MM.1S (cell line): ENCODE data around the gene MEGF11.

Source experiments
- DNase-seq: peaks from one replicate; pipeline ENCODE4 v3.0.0-alpha.2; 2015
- H2AFZ ChIP-seq: fragments of 300-600 bp; sonication (generic); 2 replicates; pipeline ENCODE4 v1.6.0; 2016; ENCODE audit warnings: antibody characterized with exemption, low read length
- H3F3A ChIP-seq: fragments of 300-600 bp; sonication (generic); 2 replicates; pipeline ENCODE4 v1.6.1; 2016; ENCODE audit warnings: mild to moderate bottlenecking, antibody characterized with exemption, low read length, moderate library complexity, mixed read lengths; ENCODE audit not compliant: insufficient read depth
- H3K27ac ChIP-seq: fragments of 300-600 bp; sonication (generic); 2 replicates; pipeline ENCODE4 v1.5.1; 2016; ENCODE audit warnings: mild to moderate bottlenecking, low read length
- H3K27me3 ChIP-seq: fragments of 300-600 bp; sonication (generic); replicated peaks from 2 replicates; pipeline ENCODE4 v1.6.0; 2016; ENCODE audit warnings: low read length; ENCODE audit not compliant: insufficient read depth
- H3K36me3 ChIP-seq: fragments of 300-600 bp; sonication (generic); replicated peaks from 2 replicates; pipeline ENCODE4 v1.6.1; 2016; ENCODE audit warnings: mild to moderate bottlenecking, low read length, mixed read lengths; ENCODE audit not compliant: insufficient read depth
- H3K4me1 ChIP-seq: fragments of 300-600 bp; sonication (generic); 2 replicates; pipeline ENCODE4 v1.6.1; 2016; ENCODE audit warnings: low read length, mixed read lengths
- H3K4me2 ChIP-seq: fragments of 300-600 bp; sonication (generic); 2 replicates; pipeline ENCODE4 v1.6.0; 2016; ENCODE audit warnings: low read depth, low read length
- H3K4me3 ChIP-seq: fragments of 300-600 bp; sonication (generic); 2 replicates; pipeline ENCODE4 v1.5.1; 2016; ENCODE audit warnings: low read length, mixed read lengths
- H3K79me2 ChIP-seq: fragments of 300-600 bp; sonication (generic); 2 replicates; pipeline ENCODE4 v1.6.1; 2016; ENCODE audit warnings: mixed run types, low read length, mixed read lengths
- H3K9ac ChIP-seq: fragments of 300-600 bp; sonication (generic); 2 replicates; pipeline ENCODE4 v1.6.1; 2016; ENCODE audit warnings: low read length, mixed read lengths
- H3K9me2 ChIP-seq: fragments of 300-600 bp; sonication (generic); replicated peaks from 2 replicates; pipeline ENCODE4 v1.6.1; 2016; ENCODE audit warnings: mild to moderate bottlenecking, low read length, mixed read lengths; ENCODE audit not compliant: insufficient read depth
- H3K9me3 ChIP-seq: fragments of 300-600 bp; sonication (generic); replicated peaks from 2 replicates; pipeline ENCODE4 v1.6.1; 2016; ENCODE audit warnings: mild to moderate bottlenecking, low read length, mixed read lengths; ENCODE audit not compliant: insufficient read depth
- H4K20me1 ChIP-seq: fragments of 300-600 bp; sonication (generic); 2 replicates; pipeline ENCODE4 v1.6.1; 2016; ENCODE audit warnings: mild to moderate bottlenecking, low read length, moderate library complexity, mixed read lengths; ENCODE audit not compliant: insufficient read depth
- EZH2 ChIP-seq: fragments of 300-600 bp; sonication (generic); optimal IDR thresholded peaks from 2 replicates; pipeline ENCODE3; 2017; ENCODE audit warnings: low read depth, mild to moderate bottlenecking, antibody characterized with exemption, low read length, mixed read lengths
- EZH2phosphoT487 ChIP-seq: fragments of 300-600 bp; sonication (generic); IDR thresholded peaks from 2 replicates; pipeline ENCODE4 v1.6.1; 2018; ENCODE audit warnings: antibody characterized with exemption, low read length
- TF ChIP-seq, protein P1 (sequence below): fragments of 300-600 bp; sonication (generic); IDR thresholded peaks from 2 replicates; pipeline ENCODE4 v1.5.1; 2016; ENCODE audit warnings: antibody characterized with exemption, low read length, mixed read lengths

MEGF11 gene

GRCh38 chr15:66231394-66232266, 21.9 kb downstream of the MEGF11 start:
- no peaks in the 10 kb centered on the region for H3K9me3 ChIP-seq
- no peaks in the 10 kb centered on the region for H3K79me2 ChIP-seq
- no peaks in the 10 kb centered on the region for H4K20me1 ChIP-seq
- no peak overlapping the region for H3K27ac ChIP-seq
- H3K4me3 ChIP-seq: no peak overlapping the region
- H2AFZ ChIP-seq: no peak overlapping the region
- no peak overlapping the region for H3K9ac ChIP-seq
- no peak for DNase-seq
- TF ChIP-seq EZH2phosphoT487 (no peak), EZH2 (no peak)
- TF ChIP-seq, protein P1, sequence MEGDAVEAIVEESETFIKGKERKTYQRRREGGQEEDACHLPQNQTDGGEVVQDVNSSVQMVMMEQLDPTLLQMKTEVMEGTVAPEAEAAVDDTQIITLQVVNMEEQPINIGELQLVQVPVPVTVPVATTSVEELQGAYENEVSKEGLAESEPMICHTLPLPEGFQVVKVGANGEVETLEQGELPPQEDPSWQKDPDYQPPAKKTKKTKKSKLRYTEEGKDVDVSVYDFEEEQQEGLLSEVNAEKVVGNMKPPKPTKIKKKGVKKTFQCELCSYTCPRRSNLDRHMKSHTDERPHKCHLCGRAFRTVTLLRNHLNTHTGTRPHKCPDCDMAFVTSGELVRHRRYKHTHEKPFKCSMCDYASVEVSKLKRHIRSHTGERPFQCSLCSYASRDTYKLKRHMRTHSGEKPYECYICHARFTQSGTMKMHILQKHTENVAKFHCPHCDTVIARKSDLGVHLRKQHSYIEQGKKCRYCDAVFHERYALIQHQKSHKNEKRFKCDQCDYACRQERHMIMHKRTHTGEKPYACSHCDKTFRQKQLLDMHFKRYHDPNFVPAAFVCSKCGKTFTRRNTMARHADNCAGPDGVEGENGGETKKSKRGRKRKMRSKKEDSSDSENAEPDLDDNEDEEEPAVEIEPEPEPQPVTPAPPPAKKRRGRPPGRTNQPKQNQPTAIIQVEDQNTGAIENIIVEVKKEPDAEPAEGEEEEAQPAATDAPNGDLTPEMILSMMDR: no peak
- H3K4me1 ChIP-seq: no peaks in the 10 kb centered on the region
- no peaks in the 10 kb centered on the region for H3K36me3 ChIP-seq
- H3K4me2 ChIP-seq: no peak overlapping the region
- no peaks in the 10 kb centered on the region for H3F3A ChIP-seq
- no peaks in the 10 kb centered on the region for H3K27me3 ChIP-seq
- H3K9me2 ChIP-seq: no peaks in the 10 kb centered on the region

- H3K79me2 ChIP-seq: no peaks in the 10 kb centered on the region
- no peaks in the 10 kb centered on the region for H3K27me3 ChIP-seq
- no peaks in the 10 kb centered on the region for H3K9me3 ChIP-seq
- no peaks in the 10 kb centered on the region for H3F3A ChIP-seq
- H4K20me1 ChIP-seq: no peaks in the 10 kb centered on the region
- H3K9me2 ChIP-seq: no peaks in the 10 kb centered on the region
- no peak overlapping the region for H2AFZ ChIP-seq
- H3K4me2 ChIP-seq: no peak overlapping the region
- no peaks in the 10 kb centered on the region for H3K36me3 ChIP-seq
- no peak for TF ChIP-seq EZH2
- TF ChIP-seq, protein P1: no peak
- TF ChIP-seq EZH2phosphoT487: no peak
- no peaks in the 10 kb centered on the region for H3K4me1 ChIP-seq
- no peak for DNase-seq
- no peak overlapping the region for H3K4me3 ChIP-seq
- no peak overlapping the region for H3K9ac ChIP-seq
- H3K27ac ChIP-seq: no peak overlapping the region
These were observed 23.6 kb downstream of the MEGF11 start for GRCh38 chr15:66229790-66230465.

GRCh38 chr15:66228807-66229735, 24.5 kb downstream of the MEGF11 start:
- Histone ChIP-seq H3K9me3 (no peaks in the 10 kb centered on the region), H3K4me2 (no peak overlapping the region), H3K9ac (no peak overlapping the region), H3K79me2 (no peaks in the 10 kb centered on the region), H3K27ac (no peak overlapping the region), H3F3A (no peaks in the 10 kb centered on the region), H2AFZ (no peak overlapping the region), H3K4me1 (no peaks in the 10 kb centered on the region), H4K20me1 (no peaks in the 10 kb centered on the region), H3K9me2 (no peaks in the 10 kb centered on the region), H3K4me3 (no peak overlapping the region), H3K27me3 (no peaks in the 10 kb centered on the region), H3K36me3 (no peaks in the 10 kb centered on the region)
- TF ChIP-seq, protein P1: no peak
- TF ChIP-seq EZH2phosphoT487 (no peak), EZH2 (no peak)
- no peak for DNase-seq
